Panc1 (cell line): ENCODE results near the gene NOTUM. TPM values are rescaled to one million over a fixed set of nuclear protein-coding genes. Genes with fewer than 3 reads are reported as not detected.

Source experiments
- ATAC-seq: fragments of 200-7000 bp; cut with Tn5 transposase; 2 replicates; pipeline ENCODE4 v1.9.1; 2020; ENCODE audit warnings: mild to moderate bottlenecking, moderate library complexity
- BruUV-seq: library from RNA; stranded (reverse); fragments of 400-500 nt; replicated peaks from 2 replicates; lab custom pipeline; 2021; lab: Mats Ljungman, UMichigan
- CTCF ChIA-PET: fragments of 300-600 bp; sonication (Branson Sonifier 250); formaldehyde crosslinking; loops from one replicate; lab custom pipeline; 2022; ENCODE audit warnings: antibody characterized with exemption; lab: Charles Lee
- POLR2A ChIA-PET: fragments of 300-600 bp; sonication (Branson Sonifier 250); formaldehyde crosslinking; loops from one replicate; lab custom pipeline; 2022; ENCODE audit warnings: antibody characterized with exemption; lab: Charles Lee
- DNase-seq: peaks from one replicate; pipeline ENCODE4 v3.0.0-alpha.2; 2010; ENCODE audit warnings: low read depth, low spot score
- H3K27ac ChIP-seq: 2 replicates; pipeline ENCODE4 v1.5.1; 2011; ENCODE audit warnings: mild to moderate bottlenecking, low read length, inconsistent platforms
- H3K27me3 ChIP-seq: fragments of 200-500 bp; sonication (Bioruptor generic); 2 replicates; pipeline ENCODE4 v1.6.0; 2014; ENCODE audit warnings: low read length, inconsistent platforms; ENCODE audit not compliant: control insufficient read depth, insufficient read depth
- H3K36me3 ChIP-seq: fragments of 200-500 bp; sonication (Bioruptor generic); 2 replicates; pipeline ENCODE4 v1.5.1; 2014; ENCODE audit warnings: inconsistent platforms, mild to moderate bottlenecking, low read length, moderate library complexity; ENCODE audit not compliant: control insufficient read depth, insufficient read depth
- H3K4me1 ChIP-seq: 2 replicates; pipeline ENCODE4 v1.5.1; 2011; ENCODE audit warnings: inconsistent platforms, mild to moderate bottlenecking, low read length, moderate library complexity; ENCODE audit not compliant: control insufficient read depth, insufficient read depth
- H3K4me3 ChIP-seq, 2 experiments: 2 replicates each; pipeline ENCODE4 v1.5.1; 2011 to 2012; ENCODE audit warnings: low read depth in 2 of 2, low read length in 2 of 2, mild to moderate bottlenecking in 2 of 2, inconsistent platforms in 1 of 2, moderate library complexity in 1 of 2
- H3K9me3 ChIP-seq: fragments of 200-500 bp; sonication (Bioruptor generic); 2 replicates; pipeline ENCODE4 v1.5.1; 2014; ENCODE audit warnings: low read depth, mild to moderate bottlenecking, inconsistent platforms, low read length, moderate library complexity; ENCODE audit not compliant: control insufficient read depth, insufficient read depth
- CTCF ChIP-seq: fragments of 450-650 bp; IDR thresholded peaks from 2 replicates; pipeline ENCODE4 v1.5.1; 2017; ENCODE audit warnings: mild to moderate bottlenecking
- POLR2AphosphoS5 ChIP-seq: IDR thresholded peaks from 2 replicates; pipeline ENCODE4 v1.6.1; 2012; ENCODE audit warnings: mild to moderate bottlenecking, low read depth, low read length, moderate library complexity
- REST ChIP-seq, 2 experiments: IDR thresholded peaks; 2 replicates each; pipeline ENCODE4 v1.6.1; 2011 to 2012; ENCODE audit warnings: low read depth in 2 of 2, control low read depth in 1 of 2, low read length in 1 of 2, mild to moderate bottlenecking in 1 of 2, moderate library complexity in 1 of 2; ENCODE audit not compliant: insufficient read depth in 1 of 2
- SIN3A ChIP-seq: IDR thresholded peaks from 2 replicates; pipeline ENCODE4 v1.6.1; 2012; ENCODE audit warnings: low read depth, mild to moderate bottlenecking, low read length, moderate library complexity, borderline replicate concordance; ENCODE audit not compliant: insufficient read depth
- TCF7L2 ChIP-seq: IDR thresholded peaks from 2 replicates; pipeline ENCODE4 v1.6.1; 2011; ENCODE audit warnings: mild to moderate bottlenecking, low read depth, low read length, inconsistent platforms
- in situ Hi-C: cut with HindIII; loops from 2 replicates; pipeline ENCODE4 v1.10.0; 2016; ENCODE audit warnings: low sequenced_read_pairs, low pct_unique_long_range_greater_than_20kb
- intact Hi-C: fragments of 100-400 bp; cut with micrococcal nuclease; formaldehyde crosslinking; loops from one replicate; pipeline ENCODE4 v1.10.0; 2022; ENCODE audit not compliant: unreplicated experiment
- total RNA-seq: library from RNA; stranded (reverse); gene quantifications from one replicate; pipeline ENCODE4 v1.2.1, GENCODE V29; 2021; ENCODE audit not compliant: unreplicated experiment

NOTUM gene
- total RNA-seq, 1 experiment from 2014 or later = 2.0 TPM

- no peak overlapping the region for H3K27ac ChIP-seq
- ChIA-PET POLR2A (no interaction called here), CTCF (no interaction called here)
- no peaks in the 10 kb centered on the region for H3K9me3 ChIP-seq
- TF ChIP-seq TCF7L2 (no peak), CTCF (no peak), SIN3A (no peak), REST (IDR thresholded peaks at IDR 0.05; ENCODE audit: insufficient read depth in 1 of 2, low read depth in 2 of 2, low read length in 1 of 2) (no peak), POLR2AphosphoS5 (no peak)
- peaks cover 6% of the 10 kb centered on the region for H3K4me1 ChIP-seq
- H3K36me3 ChIP-seq = peaks cover 5% of the 10 kb centered on the region; the same call in 1 of the 2 replicates
- DNase-seq = no peak
- H3K4me3 ChIP-seq = no peak overlapping the region
- in situ Hi-C loops (no loop called here), intact Hi-C loops (no loop called here)
- no peak for ATAC-seq
- H3K27me3 ChIP-seq = no peaks in the 10 kb centered on the region; the same call in 1 of the 2 replicates
- BruUV-seq = no TSS peak
Measured at GRCh38 chr17:81956607-81957589, 4.1 kb downstream of the NOTUM start.

- Histone ChIP-seq H3K27ac (no peak overlapping the region), H3K9me3 (no peaks in the 10 kb centered on the region), H3K4me1 (peaks cover 6% of the 10 kb centered on the region), H3K36me3 (peaks cover 5% of the 10 kb centered on the region; the same call in 1 of the 2 replicates), H3K27me3 (no peaks in the 10 kb centered on the region; the same call in 1 of the 2 replicates), H3K4me3 (no peak overlapping the region)
- in situ Hi-C loops (no loop called here), intact Hi-C loops (no loop called here)
- ChIA-PET POLR2A (interaction anchor here (0.6 to 0.7 kb wide), 2 partner anchors 10 to 21 kb away, joined by 3 to 5 read pairs; no protein-coding TSS in a partner anchor), CTCF (interaction anchor here (0.6 kb wide), 1 partner anchor 245 kb away, joined by 3 read pairs; no protein-coding TSS in a partner anchor)
- no TSS peak for BruUV-seq
- TF ChIP-seq POLR2AphosphoS5 (no peak), REST (IDR thresholded peaks at IDR 0.05; ENCODE audit: insufficient read depth in 1 of 2, low read depth in 2 of 2, low read length in 1 of 2) (no peak), TCF7L2 (no peak), CTCF (no peak), SIN3A (no peak)
- ATAC-seq (no peak), DNase-seq (no peak)
Measured at GRCh38 chr17:81955756-81956544, 5.0 kb downstream of the NOTUM start.
